Thyroid gland (tissue), 4 donors: ENCODE measurements around the gene FAF2. TPM values are rescaled to one million over a fixed set of nuclear protein-coding genes. Genes with fewer than 3 reads are reported as not detected.

Source experiments
- DNase-seq, 2 donors: peaks; one replicate each; pipeline ENCODE4 v3.0.0-alpha.2; 2019
- H3K27ac ChIP-seq, 3 donors: fragments of 200-600 bp; sonication (generic); 1 replicate in 2 of 3; 2 replicates in 1 of 3; pipeline ENCODE4 v1.5.1; 2016 to 2019; ENCODE audit warnings: mild to moderate bottlenecking in 1 of 3, moderate library complexity in 1 of 3
- H3K27me3 ChIP-seq: fragments of 200-600 bp; sonication (generic); one replicate; pipeline ENCODE4 v1.5.1; 2019
- H3K36me3 ChIP-seq, 2 donors: fragments of 200-600 bp; sonication (generic); one replicate each; pipeline ENCODE4 v1.5.1; 2016 to 2019
- H3K4me1 ChIP-seq, 2 donors: fragments of 200-600 bp; sonication (generic); one replicate each; pipeline ENCODE4 v1.5.1; 2017 to 2019
- H3K4me3 ChIP-seq, 3 donors: fragments of 200-600 bp; sonication (generic); replicated peaks in 1 of 3; 1 replicate in 2 of 3; 2 replicates in 1 of 3; pipeline ENCODE4 v1.5.1; 2016; ENCODE audit warnings: mild to moderate bottlenecking in 1 of 3
- H3K9me3 ChIP-seq: fragments of 200-600 bp; sonication (generic); one replicate; pipeline ENCODE4 v1.5.1; 2017
- CTCF ChIP-seq, 6 experiments: fragments of 200-600 bp in 3 of 6; fragments of 450-650 bp in 3 of 6; sonication (generic) in 3 of 6; IDR thresholded peaks; one replicate each; pipeline ENCODE4 v1.5.1; 2016 to 2019; ENCODE audit warnings: antibody characterized with exemption in 6 of 6, mild to moderate bottlenecking in 2 of 6, inconsistent platforms in 1 of 6, moderate library complexity in 1 of 6
- POLR2A ChIP-seq, 2 donors: fragments of 450-650 bp; IDR thresholded peaks; one replicate each; pipeline ENCODE4 v1.6.1; 2017; ENCODE audit warnings: antibody characterized with exemption in 2 of 2, mild to moderate bottlenecking in 2 of 2, moderate library complexity in 1 of 2
- WGBS, 2 donors: methylation state at CpG; one replicate each; pipeline ENCODE4 v1.1.5; 2017; 5-methylcytosine and 5-hydroxymethylcytosine counted together
- intact Hi-C: fragments of 100-400 bp; cut with DNase I; formaldehyde crosslinking; loops from one replicate; pipeline ENCODE4 v1.15.1; 2023
- total RNA-seq, 4 donors: library from RNA; depleted of rRNA; stranded (reverse); fragments of >200 nt; gene quantifications; one replicate each; pipeline ENCODE4 v1.2.3, GENCODE V29; 2016

Gene FAF2
- total RNA-seq, 4 donors from 2014 or later, result 33.6 to 186 (median 43.2) TPM

GRCh38 chr5:176499273-176499672 is 51.1 kb downstream of the FAF2 start:
- Histone ChIP-seq H3K27me3 (no peaks in the 10 kb centered on the region), H3K36me3 (peaks cover 52 to 78% of the 10 kb centered on the region in 2 donors), H3K9me3 (no peaks in the 10 kb centered on the region), H3K27ac (no peak overlapping the region), H3K4me3 (no peak overlapping the region), H3K4me1 (no peaks in the 10 kb centered on the region)
- no peak for DNase-seq
- WGBS, 2 donors, result 97 to 98% methylated on average over 5 of the region's 5 CpGs
- intact Hi-C loops, result no loop called here
- no peak for TF ChIP-seq CTCF (IDR thresholded peaks at IDR 0.05)
- no peak for TF ChIP-seq POLR2A (IDR thresholded peaks at IDR 0.05)

- DNase-seq, result no peak
- H3K4me3 ChIP-seq, result no peak overlapping the region
- intact Hi-C loops, result no loop called here
- 97 to 98% methylated on average over 3 of the region's 3 CpGs for WGBS, 2 donors
- H3K36me3 ChIP-seq, result peaks cover 53 to 76% of the 10 kb centered on the region in 2 donors
- TF ChIP-seq CTCF (IDR thresholded peaks at IDR 0.05) (no peak), POLR2A (IDR thresholded peaks at IDR 0.05) (no peak)
- H3K4me1 ChIP-seq, result no peaks in the 10 kb centered on the region
- no peak overlapping the region for H3K27ac ChIP-seq
- no peaks in the 10 kb centered on the region for H3K9me3 ChIP-seq
- no peaks in the 10 kb centered on the region for H3K27me3 ChIP-seq
Observed at GRCh38 chr5:176500511-176500910, 52.3 kb downstream of the FAF2 start.

- DNase-seq, result no peak
- Histone ChIP-seq H3K36me3 (peaks cover 50 to 73% of the 10 kb centered on the region in 2 donors), H3K27me3 (no peaks in the 10 kb centered on the region), H3K4me1 (no peaks in the 10 kb centered on the region), H3K9me3 (no peaks in the 10 kb centered on the region), H3K4me3 (no peak overlapping the region), H3K27ac (no peak overlapping the region)
- WGBS, 2 donors, result 96 to 100% methylated on average over 1 of the region's 1 CpG
- intact Hi-C loops, result no loop called here
- TF ChIP-seq CTCF (IDR thresholded peaks at IDR 0.05), result no peak
- no peak for TF ChIP-seq POLR2A (IDR thresholded peaks at IDR 0.05)
Observed at GRCh38 chr5:176501333-176501732, 53.1 kb downstream of the FAF2 start.

- no peak for TF ChIP-seq POLR2A (IDR thresholded peaks at IDR 0.05)
- TF ChIP-seq CTCF (IDR thresholded peaks at IDR 0.05), result no peak
- WGBS, 2 donors, result 94% methylated on average over 5 of the region's 5 CpGs
- Histone ChIP-seq H3K36me3 (peaks cover 59 to 76% of the 10 kb centered on the region in 2 donors), H3K4me3 (no peak overlapping the region), H3K9me3 (no peaks in the 10 kb centered on the region), H3K27ac (no peak overlapping the region), H3K4me1 (no peaks in the 10 kb centered on the region), H3K27me3 (no peaks in the 10 kb centered on the region)
- DNase-seq, result no peak
- intact Hi-C loops, result no loop called here
Observed at GRCh38 chr5:176503496-176503895, 55.3 kb downstream of the FAF2 start.

GRCh38 chr5:176507911-176508310 is 59.7 kb downstream of the FAF2 start:
- Histone ChIP-seq H3K4me3 (no peak overlapping the region), H3K9me3 (no peaks in the 10 kb centered on the region), H3K27ac (no peak overlapping the region), H3K36me3 (peaks cover 28 to 33% of the 10 kb centered on the region in 2 donors), H3K27me3 (no peaks in the 10 kb centered on the region), H3K4me1 (no peaks in the 10 kb centered on the region)
- intact Hi-C loops, result no loop called here
- 95 to 96% methylated on average over 2 of the region's 2 CpGs for WGBS, 2 donors
- no peak for DNase-seq
- TF ChIP-seq CTCF (IDR thresholded peaks at IDR 0.05) (no peak), POLR2A (IDR thresholded peaks at IDR 0.05) (no peak)
